MM.1S (cell line): ENCODE measurements around the gene MTA2.

ENCODE experiments used
- CTCF ChIP-seq: fragments of 300-600 bp; sonication (generic); IDR thresholded peaks from 2 replicates; pipeline ENCODE4 v1.5.1; 2016; ENCODE audit warnings: antibody characterized with exemption, low read length, mixed read lengths
- EZH2 ChIP-seq: fragments of 300-600 bp; sonication (generic); optimal IDR thresholded peaks from 2 replicates; pipeline ENCODE3; 2017; ENCODE audit warnings: low read depth, mild to moderate bottlenecking, antibody characterized with exemption, low read length, mixed read lengths
- EZH2phosphoT487 ChIP-seq: fragments of 300-600 bp; sonication (generic); IDR thresholded peaks from 2 replicates; pipeline ENCODE4 v1.6.1; 2018; ENCODE audit warnings: antibody characterized with exemption, low read length

GRCh38 chr11:62648185-62648966 lies 46.7 kb upstream of the MTA2 start:
- no peak for TF ChIP-seq EZH2
- TF ChIP-seq EZH2phosphoT487: no peak
- TF ChIP-seq CTCF: no peak
